Measurements from ENCODE around the gene RALA.

The RALA gene

GRCh38 chr7:39703144-39703543 lies 79.8 kb downstream of the RALA start:
- no peak for TF ChIP-seq CTCF (IDR thresholded peaks at IDR 0.05)
- no peak overlapping the region for H3K27ac Mint-ChIP-seq
- H3K36me3 Mint-ChIP-seq (ENCODE audit: low read depth) = peaks cover 58% of the 10 kb centered on the region
- H3K4me1 Mint-ChIP-seq = no peaks in the 10 kb centered on the region
- DNase-seq = no peak
- no peaks in the 10 kb centered on the region for H3K27me3 Mint-ChIP-seq (ENCODE audit: low read depth, poor library complexity)
- H3K4me3 Mint-ChIP-seq = no peak overlapping the region
- no peaks in the 10 kb centered on the region for H3K9me3 Mint-ChIP-seq

- DNase-seq = no peak
- H3K27ac Mint-ChIP-seq = peak overlapping the region; percentile 93
- TF ChIP-seq CTCF (IDR thresholded peaks at IDR 0.05) = no peak
- H3K9me3 Mint-ChIP-seq = peaks cover 22% of the 10 kb centered on the region
- no peaks in the 10 kb centered on the region for H3K27me3 Mint-ChIP-seq (ENCODE audit: low read depth, poor library complexity)
- peaks cover 13% of the 10 kb centered on the region for H3K4me1 Mint-ChIP-seq
- no peak overlapping the region for H3K4me3 Mint-ChIP-seq
- peaks cover 20% of the 10 kb centered on the region for H3K36me3 Mint-ChIP-seq (ENCODE audit: low read depth)
Observed at GRCh38 chr7:39709029-39709428, 85.7 kb downstream of the RALA start.

GRCh38 chr7:39709768-39710311 lies 86.5 kb downstream of the RALA start:
- no peak for DNase-seq
- peak overlapping the region; percentile 57 for H3K27ac Mint-ChIP-seq

GRCh38 chr7:39712751-39713150 lies 89.4 kb downstream of the RALA start:
- H3K4me1 Mint-ChIP-seq = peaks cover 13% of the 10 kb centered on the region

More at GRCh38 chr7:39709768-39710311, 86.5 kb downstream of the RALA start:
- Mint-ChIP-seq H3K27me3 (ENCODE audit: low read depth, poor library complexity) (no peaks in the 10 kb centered on the region), H3K36me3 (ENCODE audit: low read depth) (peaks cover 21% of the 10 kb centered on the region), H3K9me3 (peaks cover 30% of the 10 kb centered on the region), H3K4me3 (no peak overlapping the region), H3K4me1 (peaks cover 13% of the 10 kb centered on the region)
- no peak for TF ChIP-seq CTCF (IDR thresholded peaks at IDR 0.05)

GRCh38 chr7:39714447-39715091 lies 91.2 kb downstream of the RALA start:
- H3K9me3 Mint-ChIP-seq = peaks cover 54% of the 10 kb centered on the region

More at GRCh38 chr7:39712751-39713150, 89.4 kb downstream of the RALA start:
- Mint-ChIP-seq H3K9me3 (peaks cover 51% of the 10 kb centered on the region), H3K27me3 (ENCODE audit: low read depth, poor library complexity) (no peaks in the 10 kb centered on the region), H3K4me3 (no peak overlapping the region), H3K27ac (no peak overlapping the region), H3K36me3 (ENCODE audit: low read depth) (peaks cover 8% of the 10 kb centered on the region)
- no peak for DNase-seq
- no peak for TF ChIP-seq CTCF (IDR thresholded peaks at IDR 0.05)

More at GRCh38 chr7:39714447-39715091, 91.2 kb downstream of the RALA start:
- H3K36me3 Mint-ChIP-seq (ENCODE audit: low read depth) = peaks cover 8% of the 10 kb centered on the region
- no peak for TF ChIP-seq CTCF (IDR thresholded peaks at IDR 0.05)
- peaks cover 7% of the 10 kb centered on the region for H3K4me1 Mint-ChIP-seq
- no peaks in the 10 kb centered on the region for H3K27me3 Mint-ChIP-seq (ENCODE audit: low read depth, poor library complexity)
- DNase-seq = no peak
- H3K27ac Mint-ChIP-seq = no peak overlapping the region
- H3K4me3 Mint-ChIP-seq = no peak overlapping the region
